ENCODE results near the gene TRAF3.

The TRAF3 gene

GRCh38 chr14:102737402-102738372, 39.6 kb upstream of the TRAF3 start:
- Histone ChIP-seq H2BK15ac (replicated peaks; ENCODE audit: low read depth) (no peak overlapping the region), H4K8ac (ENCODE audit: low read depth, low read length) (no peak overlapping the region), H3K36me3 (ENCODE audit: control insufficient read depth, insufficient read depth, low read length) (peaks cover 2% of the 10 kb centered on the region), H3K18ac (ENCODE audit: low read length) (no peak overlapping the region), H3K4ac (ENCODE audit: low read depth, low read length) (no peak overlapping the region), H3K9ac (ENCODE audit: low read length) (no peak overlapping the region), H4K5ac (ENCODE audit: low read length) (no peak overlapping the region), H2BK5ac (ENCODE audit: low read length) (no peak overlapping the region), H3K4me1 (ENCODE audit: control insufficient read depth, low read depth, low read length) (no peaks in the 10 kb centered on the region), H3K23ac (ENCODE audit: low read length) (no peak overlapping the region), H2AK5ac (ENCODE audit: low read length) (no peak overlapping the region), H3K27me3 (ENCODE audit: insufficient read depth, low read length, poor library complexity) (no peaks in the 10 kb centered on the region), H3K4me2 (ENCODE audit: low read length) (no peak overlapping the region), H3K79me2 (ENCODE audit: control insufficient read depth, insufficient read depth, low read length) (no peaks in the 10 kb centered on the region), H3K27ac (ENCODE audit: low read depth, low read length) (no peak overlapping the region), H3K56ac (ENCODE audit: low read length) (no peak overlapping the region), H3K79me1 (ENCODE audit: low read length) (no peaks in the 10 kb centered on the region), H3K4me3 (ENCODE audit: low read length) (no peak overlapping the region), H2BK120ac (ENCODE audit: low read depth, low read length) (no peak overlapping the region)
- DNase-seq: no peak
- WGBS (ENCODE audit: extremely low coverage, insufficient coverage, low lambda C conversion rate): no CpG with 5 or more reads among the region's 18 CpGs

GRCh38 chr14:102738373-102739189, 38.7 kb upstream of the TRAF3 start:
- Histone ChIP-seq H2BK15ac (replicated peaks; ENCODE audit: low read depth) (no peak overlapping the region), H3K79me1 (ENCODE audit: low read length) (no peaks in the 10 kb centered on the region), H3K4me2 (ENCODE audit: low read length) (no peak overlapping the region), H3K27ac (ENCODE audit: low read depth, low read length) (no peak overlapping the region), H3K27me3 (ENCODE audit: insufficient read depth, low read length, poor library complexity) (no peaks in the 10 kb centered on the region), H2BK5ac (ENCODE audit: low read length) (no peak overlapping the region), H2AK5ac (ENCODE audit: low read length) (no peak overlapping the region), H4K8ac (ENCODE audit: low read depth, low read length) (no peak overlapping the region), H3K23ac (ENCODE audit: low read length) (no peak overlapping the region), H3K79me2 (ENCODE audit: control insufficient read depth, insufficient read depth, low read length) (no peaks in the 10 kb centered on the region), H2BK120ac (ENCODE audit: low read depth, low read length) (no peak overlapping the region), H3K4me1 (ENCODE audit: control insufficient read depth, low read depth, low read length) (no peaks in the 10 kb centered on the region), H3K4me3 (ENCODE audit: low read length) (no peak overlapping the region), H3K36me3 (ENCODE audit: control insufficient read depth, insufficient read depth, low read length) (peaks cover 2% of the 10 kb centered on the region), H3K56ac (ENCODE audit: low read length) (no peak overlapping the region), H3K4ac (ENCODE audit: low read depth, low read length) (no peak overlapping the region), H3K18ac (ENCODE audit: low read length) (no peak overlapping the region), H3K9ac (ENCODE audit: low read length) (no peak overlapping the region), H4K5ac (ENCODE audit: low read length) (no peak overlapping the region)
- no CpG with 5 or more reads among the region's 11 CpGs for WGBS (ENCODE audit: extremely low coverage, insufficient coverage, low lambda C conversion rate)
- no peak for DNase-seq

- Histone ChIP-seq H3K79me1 (ENCODE audit: low read length) (no peaks in the 10 kb centered on the region), H2BK15ac (replicated peaks; ENCODE audit: low read depth) (no peak overlapping the region), H3K56ac (ENCODE audit: low read length) (no peak overlapping the region), H3K79me2 (ENCODE audit: control insufficient read depth, insufficient read depth, low read length) (no peaks in the 10 kb centered on the region), H2BK5ac (ENCODE audit: low read length) (no peak overlapping the region), H3K4me3 (ENCODE audit: low read length) (no peak overlapping the region), H4K8ac (ENCODE audit: low read depth, low read length) (no peak overlapping the region), H3K27ac (ENCODE audit: low read depth, low read length) (no peak overlapping the region), H3K18ac (ENCODE audit: low read length) (no peak overlapping the region), H3K23ac (ENCODE audit: low read length) (no peak overlapping the region), H4K5ac (ENCODE audit: low read length) (no peak overlapping the region), H2BK120ac (ENCODE audit: low read depth, low read length) (no peak overlapping the region), H2AK5ac (ENCODE audit: low read length) (no peak overlapping the region), H3K4me2 (ENCODE audit: low read length) (no peak overlapping the region), H3K36me3 (ENCODE audit: control insufficient read depth, insufficient read depth, low read length) (peaks cover 2% of the 10 kb centered on the region), H3K4me1 (ENCODE audit: control insufficient read depth, low read depth, low read length) (no peaks in the 10 kb centered on the region), H3K9ac (ENCODE audit: low read length) (no peak overlapping the region), H3K4ac (ENCODE audit: low read depth, low read length) (no peak overlapping the region), H3K27me3 (ENCODE audit: insufficient read depth, low read length, poor library complexity) (no peaks in the 10 kb centered on the region)
- DNase-seq: no peak
- no CpG with 5 or more reads among the region's 3 CpGs for WGBS (ENCODE audit: extremely low coverage, insufficient coverage, low lambda C conversion rate)
Observed at GRCh38 chr14:102739190-102739469, 38.1 kb upstream of the TRAF3 start.

GRCh38 chr14:102746634-102747438, 30.4 kb upstream of the TRAF3 start:
- WGBS (ENCODE audit: extremely low coverage, insufficient coverage, low lambda C conversion rate): no CpG with 5 or more reads among the region's 28 CpGs
- Histone ChIP-seq H3K36me3 (ENCODE audit: control insufficient read depth, insufficient read depth, low read length) (peaks cover 1% of the 10 kb centered on the region), H3K79me1 (ENCODE audit: low read length) (no peaks in the 10 kb centered on the region), H3K9ac (ENCODE audit: low read length) (no peak overlapping the region), H4K5ac (ENCODE audit: low read length) (no peak overlapping the region), H3K27me3 (ENCODE audit: insufficient read depth, low read length, poor library complexity) (no peaks in the 10 kb centered on the region), H2BK5ac (ENCODE audit: low read length) (no peak overlapping the region), H3K79me2 (ENCODE audit: control insufficient read depth, insufficient read depth, low read length) (no peaks in the 10 kb centered on the region), H4K8ac (ENCODE audit: low read depth, low read length) (no peak overlapping the region), H2BK120ac (ENCODE audit: low read depth, low read length) (no peak overlapping the region), H2BK15ac (replicated peaks; ENCODE audit: low read depth) (no peak overlapping the region), H2AK5ac (ENCODE audit: low read length) (no peak overlapping the region), H3K18ac (ENCODE audit: low read length) (no peak overlapping the region), H3K4ac (ENCODE audit: low read depth, low read length) (no peak overlapping the region), H3K4me1 (ENCODE audit: control insufficient read depth, low read depth, low read length) (no peaks in the 10 kb centered on the region), H3K23ac (ENCODE audit: low read length) (no peak overlapping the region), H3K4me2 (ENCODE audit: low read length) (no peak overlapping the region), H3K27ac (ENCODE audit: low read depth, low read length) (no peak overlapping the region), H3K56ac (ENCODE audit: low read length) (no peak overlapping the region), H3K4me3 (ENCODE audit: low read length) (no peak overlapping the region)
- no peak for DNase-seq

- no peak overlapping the region for H3K27ac ChIP-seq (ENCODE audit: low read depth, low read length)
- H3K4me2 ChIP-seq (ENCODE audit: low read length): no peak overlapping the region
- H3K27me3 ChIP-seq (ENCODE audit: insufficient read depth, low read length, poor library complexity): no peaks in the 10 kb centered on the region
- no peak overlapping the region for H2BK5ac ChIP-seq (ENCODE audit: low read length)
- H3K56ac ChIP-seq (ENCODE audit: low read length): no peak overlapping the region
- no peak overlapping the region for H3K18ac ChIP-seq (ENCODE audit: low read length)
- no peak overlapping the region for H4K8ac ChIP-seq (ENCODE audit: low read depth, low read length)
- H3K4me3 ChIP-seq (ENCODE audit: low read length): no peak overlapping the region
- H3K79me1 ChIP-seq (ENCODE audit: low read length): no peaks in the 10 kb centered on the region
- H3K9ac ChIP-seq (ENCODE audit: low read length): no peak overlapping the region
- no peaks in the 10 kb centered on the region for H3K79me2 ChIP-seq (ENCODE audit: control insufficient read depth, insufficient read depth, low read length)
- no peak overlapping the region for H2BK120ac ChIP-seq (ENCODE audit: low read depth, low read length)
- H2AK5ac ChIP-seq (ENCODE audit: low read length): no peak overlapping the region
- no peaks in the 10 kb centered on the region for H3K4me1 ChIP-seq (ENCODE audit: control insufficient read depth, low read depth, low read length)
- H3K4ac ChIP-seq (ENCODE audit: low read depth, low read length): no peak overlapping the region
- no peak overlapping the region for H2BK15ac ChIP-seq (replicated peaks; ENCODE audit: low read depth)
- no peak for DNase-seq
- no CpG with 5 or more reads among the region's 8 CpGs for WGBS (ENCODE audit: extremely low coverage, insufficient coverage, low lambda C conversion rate)
- no peak overlapping the region for H4K5ac ChIP-seq (ENCODE audit: low read length)
- H3K23ac ChIP-seq (ENCODE audit: low read length): no peak overlapping the region
- H3K36me3 ChIP-seq (ENCODE audit: control insufficient read depth, insufficient read depth, low read length): peaks cover 1% of the 10 kb centered on the region
Observed at GRCh38 chr14:102748806-102749205, 28.4 kb upstream of the TRAF3 start.
